ENCODE results near the gene SMPX. TPM values are rescaled to one million over a fixed set of nuclear protein-coding genes. Genes with fewer than 3 reads are reported as not detected.

SMPX gene
- polyA plus RNA-seq (2012; ENCODE audit: insufficient read length, low read depth) = not detected

DNA sequence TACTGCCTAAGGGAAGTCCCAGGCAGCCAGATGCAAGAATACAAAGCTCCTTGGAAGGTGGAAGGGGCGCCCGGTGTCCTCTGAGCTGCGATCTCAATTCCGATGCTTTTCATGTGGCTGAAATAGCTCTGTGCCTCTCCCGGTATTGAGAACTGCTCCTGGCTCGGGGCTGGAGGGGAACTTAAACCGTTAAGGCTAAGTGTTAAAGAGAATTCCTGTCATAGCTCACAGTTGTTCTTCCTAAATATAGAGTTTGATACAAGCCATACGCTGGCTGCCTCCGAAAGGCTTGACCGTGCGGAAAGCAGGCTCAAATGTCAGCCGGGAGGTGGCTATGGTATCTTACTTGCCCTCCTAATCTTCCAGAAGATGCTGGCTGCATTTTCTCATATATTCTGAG is at the start of gene SMPX:
Gene SMPX (minus strand): TSS at position 157 of the 400 bp plus-strand sequence. CDS start 3,826 bp downstream, outside the sequence.
- TF ChIP-seq POLR2AphosphoS5 (IDR thresholded peaks at IDR 0.05; ENCODE audit: low read depth, low read length) (no peak), TAF1 (IDR thresholded peaks at IDR 0.05; ENCODE audit: borderline replicate concordance, insufficient read depth, low read length) (no peak)

DNA sequence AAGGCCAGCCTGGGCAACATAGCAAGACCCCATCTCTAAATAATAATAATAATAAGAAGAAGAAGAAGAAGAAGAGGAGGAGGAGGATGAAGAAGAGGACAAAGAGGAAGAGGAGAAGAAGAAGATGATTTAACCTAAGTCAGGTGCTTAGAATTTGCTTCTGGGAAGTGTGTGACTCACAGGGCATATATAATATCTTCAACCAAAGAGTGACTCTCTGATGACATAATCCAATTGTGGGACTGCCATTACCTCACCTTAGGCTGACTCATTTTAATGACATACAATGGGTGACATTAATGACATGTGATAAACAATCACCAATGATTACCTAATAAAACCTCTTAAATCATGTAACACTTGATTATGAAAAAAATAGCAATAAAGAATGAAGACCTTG is 48.8 kb upstream of the SMPX start:
- no peak for TF ChIP-seq FOXP2 (optimal IDR thresholded peaks at IDR 0.05; ENCODE audit: borderline replicate concordance, extremely low read depth, extremely low read length, insufficient read depth)
- TF ChIP-seq POLR2AphosphoS5 (IDR thresholded peaks at IDR 0.05; ENCODE audit: low read depth, low read length) = no peak
- TF ChIP-seq, protein P1, sequence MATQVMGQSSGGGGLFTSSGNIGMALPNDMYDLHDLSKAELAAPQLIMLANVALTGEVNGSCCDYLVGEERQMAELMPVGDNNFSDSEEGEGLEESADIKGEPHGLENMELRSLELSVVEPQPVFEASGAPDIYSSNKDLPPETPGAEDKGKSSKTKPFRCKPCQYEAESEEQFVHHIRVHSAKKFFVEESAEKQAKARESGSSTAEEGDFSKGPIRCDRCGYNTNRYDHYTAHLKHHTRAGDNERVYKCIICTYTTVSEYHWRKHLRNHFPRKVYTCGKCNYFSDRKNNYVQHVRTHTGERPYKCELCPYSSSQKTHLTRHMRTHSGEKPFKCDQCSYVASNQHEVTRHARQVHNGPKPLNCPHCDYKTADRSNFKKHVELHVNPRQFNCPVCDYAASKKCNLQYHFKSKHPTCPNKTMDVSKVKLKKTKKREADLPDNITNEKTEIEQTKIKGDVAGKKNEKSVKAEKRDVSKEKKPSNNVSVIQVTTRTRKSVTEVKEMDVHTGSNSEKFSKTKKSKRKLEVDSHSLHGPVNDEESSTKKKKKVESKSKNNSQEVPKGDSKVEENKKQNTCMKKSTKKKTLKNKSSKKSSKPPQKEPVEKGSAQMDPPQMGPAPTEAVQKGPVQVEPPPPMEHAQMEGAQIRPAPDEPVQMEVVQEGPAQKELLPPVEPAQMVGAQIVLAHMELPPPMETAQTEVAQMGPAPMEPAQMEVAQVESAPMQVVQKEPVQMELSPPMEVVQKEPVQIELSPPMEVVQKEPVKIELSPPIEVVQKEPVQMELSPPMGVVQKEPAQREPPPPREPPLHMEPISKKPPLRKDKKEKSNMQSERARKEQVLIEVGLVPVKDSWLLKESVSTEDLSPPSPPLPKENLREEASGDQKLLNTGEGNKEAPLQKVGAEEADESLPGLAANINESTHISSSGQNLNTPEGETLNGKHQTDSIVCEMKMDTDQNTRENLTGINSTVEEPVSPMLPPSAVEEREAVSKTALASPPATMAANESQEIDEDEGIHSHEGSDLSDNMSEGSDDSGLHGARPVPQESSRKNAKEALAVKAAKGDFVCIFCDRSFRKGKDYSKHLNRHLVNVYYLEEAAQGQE (IDR thresholded peaks at IDR 0.05; ENCODE audit: insufficient read depth in 1 of 2, low read depth in 2 of 2, low read length in 2 of 2) = no peak
- no peak for TF ChIP-seq TAF1 (IDR thresholded peaks at IDR 0.05; ENCODE audit: borderline replicate concordance, insufficient read depth, low read length)
- no peak for TF ChIP-seq SIN3A (IDR thresholded peaks at IDR 0.05; ENCODE audit: borderline replicate concordance, insufficient read depth, low read length)

DNA sequence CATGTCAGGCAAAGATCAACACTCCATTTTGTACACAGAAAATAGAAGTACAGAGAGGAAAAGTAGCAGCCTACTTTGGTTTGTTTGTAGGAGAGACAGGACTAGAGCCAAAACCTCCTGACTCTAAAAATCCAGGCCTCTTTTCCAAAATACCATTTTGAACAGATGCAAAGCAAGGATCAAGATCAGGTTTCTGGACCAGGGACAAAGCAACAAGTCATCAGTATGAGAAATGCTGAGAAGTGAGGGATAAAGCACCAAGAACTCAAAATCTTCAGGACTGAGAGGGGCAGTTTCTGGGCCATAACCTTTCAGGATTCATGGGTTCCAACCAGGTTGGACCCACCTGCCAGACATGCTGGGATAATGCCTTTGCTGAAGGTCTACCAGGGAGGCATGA is 44.9 kb upstream of the SMPX start:
- TF ChIP-seq TAF1 (IDR thresholded peaks at IDR 0.05; ENCODE audit: borderline replicate concordance, insufficient read depth, low read length) = no peak
- TF ChIP-seq POLR2AphosphoS5 (IDR thresholded peaks at IDR 0.05; ENCODE audit: low read depth, low read length) = no peak
- TF ChIP-seq FOXP2 (optimal IDR thresholded peaks at IDR 0.05; ENCODE audit: borderline replicate concordance, extremely low read depth, extremely low read length, insufficient read depth) = no peak

DNA sequence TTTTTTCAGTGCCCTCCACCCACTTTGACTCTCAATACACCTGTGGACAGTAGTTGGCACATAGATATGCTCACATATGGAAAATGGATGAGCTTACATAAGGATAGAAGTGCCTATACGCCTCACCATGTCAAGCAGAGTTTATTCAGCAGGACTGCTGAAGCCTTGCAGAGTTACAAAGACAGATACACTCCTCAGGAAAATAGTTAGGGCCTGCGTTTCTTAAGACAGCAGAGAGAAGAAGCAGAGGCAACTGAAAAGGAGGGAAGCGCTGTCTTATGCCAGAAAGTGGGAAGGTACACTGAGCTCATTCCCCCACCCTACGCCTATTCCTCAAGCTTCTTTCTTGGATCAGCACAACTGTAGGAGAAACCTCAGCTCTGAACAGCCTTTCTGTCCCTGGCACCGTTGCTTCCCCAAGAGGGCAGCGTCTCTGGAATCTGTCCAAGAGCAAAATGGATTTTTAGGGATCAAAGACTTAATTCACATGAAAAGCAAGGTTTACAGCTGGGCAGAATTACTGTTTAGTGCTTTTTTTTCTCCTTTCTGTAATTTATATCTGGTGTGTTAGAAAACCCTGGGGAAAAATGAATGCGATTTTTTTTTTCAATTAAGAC is 44.2 kb upstream of the SMPX start:
- TF ChIP-seq TAF1 (IDR thresholded peaks at IDR 0.05; ENCODE audit: borderline replicate concordance, insufficient read depth, low read length) = no peak
- no peak for TF ChIP-seq SIN3A (IDR thresholded peaks at IDR 0.05; ENCODE audit: borderline replicate concordance, insufficient read depth, low read length)
- no peak for TF ChIP-seq FOXP2 (optimal IDR thresholded peaks at IDR 0.05; ENCODE audit: borderline replicate concordance, extremely low read depth, extremely low read length, insufficient read depth)
- TF ChIP-seq, protein P1 (IDR thresholded peaks at IDR 0.05; ENCODE audit: insufficient read depth in 1 of 2, low read depth in 2 of 2, low read length in 2 of 2) = no peak
- no peak for TF ChIP-seq POLR2AphosphoS5 (IDR thresholded peaks at IDR 0.05; ENCODE audit: low read depth, low read length)

DNA sequence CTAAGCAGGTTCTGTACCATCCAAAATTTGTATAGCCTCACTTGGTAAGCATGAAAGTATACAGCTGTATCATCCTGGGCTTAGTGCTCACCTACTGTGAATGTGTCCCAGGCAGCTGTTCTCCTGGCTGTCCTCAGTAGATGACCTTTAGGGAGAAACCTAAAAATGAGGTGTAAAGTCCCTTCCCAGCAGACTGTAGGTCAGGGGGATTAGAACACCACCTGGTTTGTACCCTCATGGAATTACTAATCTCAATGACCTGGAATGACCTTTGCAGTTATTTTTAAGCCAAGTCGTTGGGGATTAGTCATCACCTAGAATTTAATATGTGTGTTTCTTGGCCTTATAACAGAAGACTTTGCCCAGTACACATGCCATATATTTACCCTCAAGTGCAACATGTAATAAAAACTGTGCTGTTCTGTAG is 42.4 kb upstream of the SMPX start:
- no peak for TF ChIP-seq FOXP2 (optimal IDR thresholded peaks at IDR 0.05; ENCODE audit: borderline replicate concordance, extremely low read depth, extremely low read length, insufficient read depth)
- no peak for TF ChIP-seq SIN3A (IDR thresholded peaks at IDR 0.05; ENCODE audit: borderline replicate concordance, insufficient read depth, low read length)
- TF ChIP-seq, protein P1 (IDR thresholded peaks at IDR 0.05; ENCODE audit: insufficient read depth in 1 of 2, low read depth in 2 of 2, low read length in 2 of 2) = no peak
- TF ChIP-seq POLR2AphosphoS5 (IDR thresholded peaks at IDR 0.05; ENCODE audit: low read depth, low read length) = no peak
- no peak for TF ChIP-seq TAF1 (IDR thresholded peaks at IDR 0.05; ENCODE audit: borderline replicate concordance, insufficient read depth, low read length)

DNA sequence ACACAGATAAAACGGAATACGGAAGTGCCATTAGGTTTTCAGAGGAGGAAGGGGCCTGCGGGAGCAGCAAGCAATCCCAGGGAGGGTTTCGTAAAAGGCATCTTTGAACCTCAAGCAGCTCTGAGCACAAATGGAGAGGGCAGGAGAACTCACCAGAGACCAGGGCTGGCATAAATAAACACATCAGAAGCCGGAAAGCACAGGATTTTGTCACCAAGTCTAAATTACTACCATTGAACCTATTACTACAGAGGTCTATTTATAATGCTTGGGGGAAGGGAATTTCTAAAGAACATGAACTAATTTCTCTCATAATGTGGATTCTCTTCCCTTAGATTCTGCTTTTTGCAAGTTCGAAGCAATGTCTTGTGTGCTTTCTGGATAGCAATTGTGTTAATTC is 41.9 kb upstream of the SMPX start:
- TF ChIP-seq POLR2AphosphoS5 (IDR thresholded peaks at IDR 0.05; ENCODE audit: low read depth, low read length) = no peak
- TF ChIP-seq TAF1 (IDR thresholded peaks at IDR 0.05; ENCODE audit: borderline replicate concordance, insufficient read depth, low read length) = no peak
- TF ChIP-seq, protein P1 (IDR thresholded peaks at IDR 0.05; ENCODE audit: insufficient read depth in 1 of 2, low read depth in 2 of 2, low read length in 2 of 2) = no peak
- TF ChIP-seq SIN3A (IDR thresholded peaks at IDR 0.05; ENCODE audit: borderline replicate concordance, insufficient read depth, low read length) = no peak
- TF ChIP-seq FOXP2 (optimal IDR thresholded peaks at IDR 0.05; ENCODE audit: borderline replicate concordance, extremely low read depth, extremely low read length, insufficient read depth) = no peak

Measured in PFSK-1 (cell line).